HEK293 (cell line): ENCODE results near the gene TES.

ENCODE experiments used
- BCL11A ChIP-seq: fragments of 450-650 bp; formaldehyde crosslinking; IDR thresholded peaks from 2 replicates; pipeline ENCODE4 v1.5.1; 2016; ENCODE audit warnings: low read depth, missing biosample characterization, missing genetic modification characterization
- CTCF ChIP-seq: fragments of 450-650 bp; formaldehyde crosslinking; IDR thresholded peaks from 2 replicates; pipeline ENCODE4 v1.5.1; 2016; ENCODE audit warnings: missing biosample characterization, missing genetic modification characterization
- HOXC10 ChIP-seq: sonication (generic); formaldehyde crosslinking; IDR thresholded peaks from 2 replicates; pipeline ENCODE4 v1.8.1; 2023; ENCODE audit warnings: mild to moderate bottlenecking, missing genetic modification reagents
- REST ChIP-seq: fragments of 450-650 bp; formaldehyde crosslinking; IDR thresholded peaks from 2 replicates; pipeline ENCODE4 v1.5.1; 2016; ENCODE audit warnings: missing biosample characterization, missing genetic modification characterization
- SP2 ChIP-seq: fragments of 450-650 bp; formaldehyde crosslinking; IDR thresholded peaks from 2 replicates; pipeline ENCODE4 v1.5.1; 2016; ENCODE audit warnings: missing biosample characterization, missing genetic modification characterization
- ZNF18 ChIP-seq: fragments of 450-650 bp; formaldehyde crosslinking; IDR thresholded peaks from 2 replicates; pipeline ENCODE4 v1.5.1; 2016; ENCODE audit warnings: missing biosample characterization, missing genetic modification characterization
- ZNF221 ChIP-seq: fragments of 450-650 bp; formaldehyde crosslinking; IDR thresholded peaks from 2 replicates; pipeline ENCODE4 v1.5.1; 2017; ENCODE audit warnings: missing biosample characterization, missing genetic modification characterization, borderline replicate concordance
- ZNF292 ChIP-seq: fragments of 450-650 bp; formaldehyde crosslinking; IDR thresholded peaks from 2 replicates; pipeline ENCODE4 v1.5.1; 2016; ENCODE audit warnings: low read depth, missing biosample characterization, missing genetic modification characterization, borderline replicate concordance
- ZNF416 ChIP-seq: fragments of 450-650 bp; formaldehyde crosslinking; IDR thresholded peaks from 2 replicates; pipeline ENCODE4 v1.5.1; 2016; ENCODE audit warnings: missing biosample characterization, missing genetic modification characterization
- ZNF549 ChIP-seq: fragments of 450-650 bp; IDR thresholded peaks from 2 replicates; pipeline ENCODE4 v1.5.1; 2018; ENCODE audit warnings: missing biosample characterization, missing genetic modification characterization, mild to moderate bottlenecking, inconsistent platforms, moderate library complexity
- ZNF670 ChIP-seq: fragments of 450-650 bp; formaldehyde crosslinking; IDR thresholded peaks from 2 replicates; pipeline ENCODE4 v1.5.1; 2016; ENCODE audit warnings: missing biosample characterization, missing genetic modification characterization, low read depth
- ZNF747 ChIP-seq: fragments of 450-650 bp; formaldehyde crosslinking; IDR thresholded peaks from 2 replicates; pipeline ENCODE4 v1.5.1; 2016; ENCODE audit warnings: missing biosample characterization, missing genetic modification characterization

GRCh38 chr7:116261904-116262303 is 51.6 kb downstream of the TES start:
- no peak for TF ChIP-seq BCL11A (tag by site-specific recombination)
- no peak for TF ChIP-seq CTCF (tag by site-specific recombination)
- TF ChIP-seq ZNF221 (tag by site-specific recombination) = no peak
- TF ChIP-seq SP2 (tag by site-specific recombination) = no peak
- TF ChIP-seq ZNF747 = no peak
- TF ChIP-seq REST (tag by site-specific recombination) = no peak
- TF ChIP-seq HOXC10 (CRISPR knock-in tag) = no peak
- TF ChIP-seq ZNF416 (tag by site-specific recombination) = no peak
- no peak for TF ChIP-seq ZNF549 (tag by site-specific recombination)
- TF ChIP-seq ZNF670 = no peak
- no peak for TF ChIP-seq ZNF292 (tag by site-specific recombination)
- TF ChIP-seq ZNF18 = no peak
